ENCODE measurements around the gene CRYGD. TPM values are rescaled to one million over a fixed set of nuclear protein-coding genes. Genes with fewer than 3 reads are reported as not detected.

CRYGD gene
- total and polyA plus RNA-seq, 2 of the 13 experiments (the other 11 are each of a cell fraction or from before 2014, with no cell fraction given) = not detected

DNA sequence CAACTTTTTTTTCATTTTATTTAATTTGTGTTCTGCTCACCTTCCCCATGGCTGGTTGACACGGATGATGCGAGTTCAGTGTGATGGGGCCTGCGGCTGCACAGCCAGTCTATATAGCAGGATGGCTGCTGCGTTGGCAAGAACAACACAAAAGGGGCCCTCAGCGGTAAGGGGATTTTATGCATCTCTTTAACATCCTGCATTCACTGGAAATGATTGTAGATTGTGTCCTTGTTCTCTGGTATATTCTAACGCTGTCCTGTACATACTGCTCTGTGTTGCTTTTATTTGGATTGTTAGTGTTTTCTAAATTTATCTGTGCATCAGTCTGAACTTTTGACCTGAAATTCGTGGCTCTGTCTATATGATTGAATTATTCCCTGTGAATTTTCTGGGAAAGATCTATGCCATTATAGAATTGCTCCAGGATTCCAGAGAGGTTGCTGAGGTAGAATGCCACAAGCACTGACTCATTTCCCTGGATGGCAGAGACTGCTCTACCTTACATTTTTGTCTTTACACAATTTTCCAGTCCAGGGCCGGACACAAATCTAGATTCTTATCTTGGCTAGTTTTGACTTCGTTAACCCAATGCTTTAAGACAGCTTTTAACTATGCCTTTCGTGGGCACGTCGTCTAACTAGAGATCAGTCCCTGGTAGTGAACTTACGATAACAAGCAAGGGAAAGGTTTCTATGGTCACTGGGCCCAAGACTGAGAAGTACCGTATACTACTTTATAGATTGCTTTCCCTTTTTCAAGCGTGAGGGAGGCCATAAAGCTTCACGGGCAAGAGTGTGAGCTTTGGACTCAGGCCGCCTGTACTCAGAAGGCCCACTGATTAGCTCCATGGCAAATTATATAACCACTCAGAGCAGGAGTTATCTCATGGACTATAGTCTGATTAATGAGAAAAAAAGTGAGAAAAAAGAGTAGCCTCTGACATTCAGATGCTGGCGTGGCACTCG, 5.7 kb upstream of the CRYGD start, which contains the start of gene CRYGC (continued):
- TF ChIP-seq, protein P1, sequence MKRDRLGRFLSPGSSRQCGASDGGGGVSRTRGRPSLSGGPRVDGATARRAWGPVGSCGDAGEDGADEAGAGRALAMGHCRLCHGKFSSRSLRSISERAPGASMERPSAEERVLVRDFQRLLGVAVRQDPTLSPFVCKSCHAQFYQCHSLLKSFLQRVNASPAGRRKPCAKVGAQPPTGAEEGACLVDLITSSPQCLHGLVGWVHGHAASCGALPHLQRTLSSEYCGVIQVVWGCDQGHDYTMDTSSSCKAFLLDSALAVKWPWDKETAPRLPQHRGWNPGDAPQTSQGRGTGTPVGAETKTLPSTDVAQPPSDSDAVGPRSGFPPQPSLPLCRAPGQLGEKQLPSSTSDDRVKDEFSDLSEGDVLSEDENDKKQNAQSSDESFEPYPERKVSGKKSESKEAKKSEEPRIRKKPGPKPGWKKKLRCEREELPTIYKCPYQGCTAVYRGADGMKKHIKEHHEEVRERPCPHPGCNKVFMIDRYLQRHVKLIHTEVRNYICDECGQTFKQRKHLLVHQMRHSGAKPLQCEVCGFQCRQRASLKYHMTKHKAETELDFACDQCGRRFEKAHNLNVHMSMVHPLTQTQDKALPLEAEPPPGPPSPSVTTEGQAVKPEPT (CRISPR knock-in tag; IDR thresholded peaks at IDR 0.05; ENCODE audit: low read depth) = no peak
- no peak for TF ChIP-seq THYN1 (CRISPR knock-in tag; IDR thresholded peaks at IDR 0.05; ENCODE audit: borderline replicate concordance, low read depth)
- TF ChIP-seq HOXD1 (CRISPR knock-in tag; IDR thresholded peaks at IDR 0.05) = no peak
- no peak for TF ChIP-seq POLR2A (IDR thresholded peaks at IDR 0.05; ENCODE audit: insufficient read depth in 1 of 2, low read depth in 2 of 2, low read length in 2 of 2)
- no peak for TF ChIP-seq ZNF773 (CRISPR knock-in tag; IDR thresholded peaks at IDR 0.05; ENCODE audit: borderline replicate concordance)
- no peak for TF ChIP-seq ZNF564 (CRISPR knock-in tag; IDR thresholded peaks at IDR 0.05)
- TF ChIP-seq, protein P2, sequence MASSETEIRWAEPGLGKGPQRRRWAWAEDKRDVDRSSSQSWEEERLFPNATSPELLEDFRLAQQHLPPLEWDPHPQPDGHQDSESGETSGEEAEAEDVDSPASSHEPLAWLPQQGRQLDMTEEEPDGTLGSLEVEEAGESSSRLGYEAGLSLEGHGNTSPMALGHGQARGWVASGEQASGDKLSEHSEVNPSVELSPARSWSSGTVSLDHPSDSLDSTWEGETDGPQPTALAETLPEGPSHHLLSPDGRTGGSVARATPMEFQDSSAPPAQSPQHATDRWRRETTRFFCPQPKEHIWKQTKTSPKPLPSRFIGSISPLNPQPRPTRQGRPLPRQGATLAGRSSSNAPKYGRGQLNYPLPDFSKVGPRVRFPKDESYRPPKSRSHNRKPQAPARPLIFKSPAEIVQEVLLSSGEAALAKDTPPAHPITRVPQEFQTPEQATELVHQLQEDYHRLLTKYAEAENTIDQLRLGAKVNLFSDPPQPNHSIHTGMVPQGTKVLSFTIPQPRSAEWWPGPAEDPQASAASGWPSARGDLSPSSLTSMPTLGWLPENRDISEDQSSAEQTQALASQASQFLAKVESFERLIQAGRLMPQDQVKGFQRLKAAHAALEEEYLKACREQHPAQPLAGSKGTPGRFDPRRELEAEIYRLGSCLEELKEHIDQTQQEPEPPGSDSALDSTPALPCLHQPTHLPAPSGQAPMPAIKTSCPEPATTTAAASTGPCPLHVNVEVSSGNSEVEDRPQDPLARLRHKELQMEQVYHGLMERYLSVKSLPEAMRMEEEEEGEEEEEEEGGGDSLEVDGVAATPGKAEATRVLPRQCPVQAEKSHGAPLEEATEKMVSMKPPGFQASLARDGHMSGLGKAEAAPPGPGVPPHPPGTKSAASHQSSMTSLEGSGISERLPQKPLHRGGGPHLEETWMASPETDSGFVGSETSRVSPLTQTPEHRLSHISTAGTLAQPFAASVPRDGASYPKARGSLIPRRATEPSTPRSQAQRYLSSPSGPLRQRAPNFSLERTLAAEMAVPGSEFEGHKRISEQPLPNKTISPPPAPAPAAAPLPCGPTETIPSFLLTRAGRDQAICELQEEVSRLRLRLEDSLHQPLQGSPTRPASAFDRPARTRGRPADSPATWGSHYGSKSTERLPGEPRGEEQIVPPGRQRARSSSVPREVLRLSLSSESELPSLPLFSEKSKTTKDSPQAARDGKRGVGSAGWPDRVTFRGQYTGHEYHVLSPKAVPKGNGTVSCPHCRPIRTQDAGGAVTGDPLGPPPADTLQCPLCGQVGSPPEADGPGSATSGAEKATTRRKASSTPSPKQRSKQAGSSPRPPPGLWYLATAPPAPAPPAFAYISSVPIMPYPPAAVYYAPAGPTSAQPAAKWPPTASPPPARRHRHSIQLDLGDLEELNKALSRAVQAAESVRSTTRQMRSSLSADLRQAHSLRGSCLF (CRISPR knock-in tag; IDR thresholded peaks at IDR 0.05; ENCODE audit: borderline replicate concordance) = no peak
- TF ChIP-seq ZNF350 (CRISPR knock-in tag; IDR thresholded peaks at IDR 0.05; ENCODE audit: borderline replicate concordance, low read depth) = no peak
- peak; percentile 60 for TF ChIP-seq ZNF335 (CRISPR knock-in tag; IDR thresholded peaks at IDR 0.05)
- TF ChIP-seq, protein P3, sequence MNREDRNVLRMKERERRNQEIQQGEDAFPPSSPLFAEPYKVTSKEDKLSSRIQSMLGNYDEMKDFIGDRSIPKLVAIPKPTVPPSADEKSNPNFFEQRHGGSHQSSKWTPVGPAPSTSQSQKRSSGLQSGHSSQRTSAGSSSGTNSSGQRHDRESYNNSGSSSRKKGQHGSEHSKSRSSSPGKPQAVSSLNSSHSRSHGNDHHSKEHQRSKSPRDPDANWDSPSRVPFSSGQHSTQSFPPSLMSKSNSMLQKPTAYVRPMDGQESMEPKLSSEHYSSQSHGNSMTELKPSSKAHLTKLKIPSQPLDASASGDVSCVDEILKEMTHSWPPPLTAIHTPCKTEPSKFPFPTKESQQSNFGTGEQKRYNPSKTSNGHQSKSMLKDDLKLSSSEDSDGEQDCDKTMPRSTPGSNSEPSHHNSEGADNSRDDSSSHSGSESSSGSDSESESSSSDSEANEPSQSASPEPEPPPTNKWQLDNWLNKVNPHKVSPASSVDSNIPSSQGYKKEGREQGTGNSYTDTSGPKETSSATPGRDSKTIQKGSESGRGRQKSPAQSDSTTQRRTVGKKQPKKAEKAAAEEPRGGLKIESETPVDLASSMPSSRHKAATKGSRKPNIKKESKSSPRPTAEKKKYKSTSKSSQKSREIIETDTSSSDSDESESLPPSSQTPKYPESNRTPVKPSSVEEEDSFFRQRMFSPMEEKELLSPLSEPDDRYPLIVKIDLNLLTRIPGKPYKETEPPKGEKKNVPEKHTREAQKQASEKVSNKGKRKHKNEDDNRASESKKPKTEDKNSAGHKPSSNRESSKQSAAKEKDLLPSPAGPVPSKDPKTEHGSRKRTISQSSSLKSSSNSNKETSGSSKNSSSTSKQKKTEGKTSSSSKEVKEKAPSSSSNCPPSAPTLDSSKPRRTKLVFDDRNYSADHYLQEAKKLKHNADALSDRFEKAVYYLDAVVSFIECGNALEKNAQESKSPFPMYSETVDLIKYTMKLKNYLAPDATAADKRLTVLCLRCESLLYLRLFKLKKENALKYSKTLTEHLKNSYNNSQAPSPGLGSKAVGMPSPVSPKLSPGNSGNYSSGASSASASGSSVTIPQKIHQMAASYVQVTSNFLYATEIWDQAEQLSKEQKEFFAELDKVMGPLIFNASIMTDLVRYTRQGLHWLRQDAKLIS (CRISPR knock-in tag; IDR thresholded peaks at IDR 0.05) = no peak
- no peak for TF ChIP-seq ZNF543 (CRISPR knock-in tag; IDR thresholded peaks at IDR 0.05)
- no peak for TF ChIP-seq SRF (IDR thresholded peaks at IDR 0.05; ENCODE audit: low read depth, low read length)
- TF ChIP-seq, protein P4, sequence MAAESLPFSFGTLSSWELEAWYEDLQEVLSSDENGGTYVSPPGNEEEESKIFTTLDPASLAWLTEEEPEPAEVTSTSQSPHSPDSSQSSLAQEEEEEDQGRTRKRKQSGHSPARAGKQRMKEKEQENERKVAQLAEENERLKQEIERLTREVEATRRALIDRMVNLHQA (CRISPR knock-in tag; IDR thresholded peaks at IDR 0.05) = no peak
- no peak for TF ChIP-seq KAT2B (IDR thresholded peaks at IDR 0.05; ENCODE audit: borderline replicate concordance, low read depth, low read length)
- no peak for TF ChIP-seq RAD51 (IDR thresholded peaks at IDR 0.05; ENCODE audit: borderline replicate concordance)
- TF ChIP-seq DNMT3B (CRISPR knock-in tag; conservative IDR thresholded peaks at IDR 0.05) = peak; percentile 67; the same call in 1 of the 2 replicates

All from HepG2 (cell line).